Measurements from ENCODE around the gene TPCN2.

The TPCN2 gene

DNA sequence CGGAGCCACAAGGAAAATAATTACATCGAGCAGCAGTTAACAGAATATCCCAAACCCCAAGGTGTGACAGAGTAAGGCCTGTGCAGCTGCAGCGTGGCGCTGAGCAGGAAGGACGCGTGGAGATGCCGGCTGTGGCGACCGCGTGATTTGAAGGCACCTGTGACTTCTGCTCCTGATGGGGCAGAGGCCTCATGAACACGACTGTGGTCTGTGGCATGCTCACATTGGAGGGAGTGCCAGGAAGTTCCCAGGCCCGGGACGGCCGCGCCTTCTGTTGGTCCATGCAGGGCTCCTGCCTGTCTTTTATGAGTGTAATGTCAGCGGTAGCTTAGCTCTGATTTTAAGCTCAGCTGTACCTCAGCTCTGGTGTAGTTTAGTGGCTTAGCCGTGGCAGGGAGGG lies 50.4 kb downstream of the TPCN2 start:
- DNase-seq = no peak

DNA sequence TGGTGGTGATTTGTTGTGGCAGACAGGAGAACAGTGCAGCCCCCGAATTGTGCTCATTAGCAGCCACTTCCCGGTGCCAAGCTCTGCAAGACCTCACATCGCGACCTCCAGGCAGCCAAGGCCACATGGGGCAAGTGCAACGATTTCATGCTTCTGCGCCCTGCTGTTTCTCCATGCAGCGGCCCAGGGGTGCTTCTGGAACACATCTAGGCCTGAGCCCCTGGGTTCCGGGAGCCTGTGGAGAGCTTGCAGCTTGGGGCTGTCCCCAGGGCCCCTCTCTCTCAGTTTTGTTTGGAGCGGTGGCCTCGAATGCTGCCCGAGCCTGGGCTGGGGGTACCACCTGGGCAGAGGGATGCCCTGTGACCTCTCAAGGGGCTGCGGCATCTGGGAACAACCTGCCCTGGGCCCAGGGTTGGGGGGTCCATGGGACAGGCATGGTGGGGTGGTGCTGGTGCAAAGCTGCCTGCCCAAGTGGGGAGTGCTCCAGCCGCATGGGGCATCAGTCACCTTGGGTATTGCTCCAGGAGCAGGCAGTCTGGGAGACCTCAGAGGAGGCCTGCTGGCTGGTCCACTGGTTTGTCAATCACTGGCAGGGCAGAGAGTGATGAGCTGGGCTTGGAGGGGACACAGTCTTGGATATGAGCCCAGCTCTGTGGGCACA lies 51.9 kb downstream of the TPCN2 start:
- no peak for DNase-seq

DNA sequence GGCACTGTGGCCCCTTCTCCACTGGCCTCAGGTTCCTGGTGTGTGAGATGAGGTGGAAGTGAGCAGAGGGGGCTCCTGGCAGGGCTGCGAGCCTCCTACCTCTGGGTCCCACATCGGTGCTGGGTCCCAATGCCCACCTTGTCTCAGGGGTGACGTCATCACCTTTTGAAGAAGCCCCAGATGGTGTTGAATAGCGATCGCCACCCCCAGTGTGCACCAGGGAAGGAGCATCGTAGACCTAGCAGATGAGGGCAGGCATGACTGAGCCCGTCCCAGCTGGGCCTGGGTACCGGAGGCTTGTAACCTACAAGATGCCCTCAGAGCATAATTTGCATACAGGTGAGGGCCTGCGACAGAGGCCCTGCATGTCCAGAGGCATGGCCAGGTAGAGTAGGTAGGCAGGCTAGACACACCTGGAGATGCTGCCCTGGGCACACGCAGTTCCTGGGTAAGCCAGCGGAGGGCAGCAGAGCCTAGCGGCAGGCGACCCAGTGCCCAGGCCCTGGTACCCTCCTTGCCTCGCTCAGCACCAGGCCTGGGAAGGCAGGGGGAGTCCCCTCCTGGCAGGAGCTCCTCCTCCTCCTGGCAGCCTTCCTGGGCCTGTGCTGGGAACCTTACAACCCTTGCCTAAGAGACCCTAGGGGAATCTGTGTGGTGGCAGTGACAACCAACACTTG lies 52.5 kb downstream of the TPCN2 start:
- peak; percentile 9 to 37 for DNase-seq

- no peak for DNase-seq
Measured at GRCh38 chr11:69101792-69102695, 53.3 kb downstream of the TPCN2 start.

- DNase-seq = no peak
Measured at GRCh38 chr11:69102732-69103615, 54.2 kb downstream of the TPCN2 start.

- no peak for DNase-seq
Measured at GRCh38 chr11:69104212-69104855, 55.6 kb downstream of the TPCN2 start.

DNA sequence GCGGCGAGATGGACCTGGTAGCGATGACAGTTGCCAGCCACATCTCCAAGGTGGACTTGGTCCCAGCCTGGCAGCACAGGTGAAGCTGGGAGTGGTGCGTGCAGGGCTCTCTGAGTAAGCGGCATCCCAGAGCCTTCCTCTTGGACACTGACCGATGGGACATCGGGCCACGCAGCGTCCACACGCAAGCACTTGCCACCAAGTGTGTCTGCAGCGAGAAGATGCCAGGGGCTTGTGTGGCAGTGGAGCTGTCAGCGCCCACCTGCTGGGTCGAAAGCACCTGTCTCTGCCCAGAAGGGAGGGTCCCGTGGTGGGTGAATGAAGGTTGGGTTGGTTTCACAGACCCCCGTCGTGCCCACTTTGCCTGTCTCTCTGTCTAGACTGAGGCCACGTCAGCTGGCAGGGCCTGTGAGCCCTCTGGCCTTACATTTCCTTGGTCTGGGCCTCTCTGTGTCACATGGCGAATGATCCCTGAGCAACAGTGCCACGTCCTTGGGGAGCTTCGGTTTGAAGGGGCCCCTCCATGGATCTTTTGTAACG lies 56.2 kb downstream of the TPCN2 start:
- no peak for DNase-seq

DNA sequence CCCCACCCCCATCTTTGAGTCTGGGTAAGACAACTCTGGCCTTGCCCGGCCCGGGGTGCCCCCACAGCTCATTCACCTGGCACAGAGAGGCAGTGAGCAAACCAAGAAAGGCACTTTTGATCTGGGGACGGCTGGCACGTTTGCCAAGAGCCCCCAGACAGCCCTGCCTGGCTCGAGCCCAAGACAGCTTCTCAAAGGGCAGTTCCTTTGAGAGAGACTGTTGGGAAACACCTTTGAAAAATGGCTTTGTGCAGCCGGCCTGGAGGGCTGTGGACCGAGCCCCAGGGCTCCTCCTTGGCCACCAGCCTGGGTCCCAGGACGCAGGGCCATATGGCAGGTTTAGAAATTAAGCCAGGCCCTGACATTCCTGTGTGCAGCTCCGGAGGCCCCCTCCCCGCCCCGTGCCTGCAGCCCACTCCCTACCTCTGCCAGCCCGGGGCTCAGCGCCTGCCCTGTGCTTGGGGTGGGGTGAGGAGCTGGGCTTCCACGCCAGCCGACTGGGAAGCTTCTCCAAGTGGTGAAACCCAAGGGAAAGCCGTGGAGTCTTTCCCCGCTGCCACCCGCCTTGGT lies 56.8 kb downstream of the TPCN2 start:
- DNase-seq = no peak

DNA sequence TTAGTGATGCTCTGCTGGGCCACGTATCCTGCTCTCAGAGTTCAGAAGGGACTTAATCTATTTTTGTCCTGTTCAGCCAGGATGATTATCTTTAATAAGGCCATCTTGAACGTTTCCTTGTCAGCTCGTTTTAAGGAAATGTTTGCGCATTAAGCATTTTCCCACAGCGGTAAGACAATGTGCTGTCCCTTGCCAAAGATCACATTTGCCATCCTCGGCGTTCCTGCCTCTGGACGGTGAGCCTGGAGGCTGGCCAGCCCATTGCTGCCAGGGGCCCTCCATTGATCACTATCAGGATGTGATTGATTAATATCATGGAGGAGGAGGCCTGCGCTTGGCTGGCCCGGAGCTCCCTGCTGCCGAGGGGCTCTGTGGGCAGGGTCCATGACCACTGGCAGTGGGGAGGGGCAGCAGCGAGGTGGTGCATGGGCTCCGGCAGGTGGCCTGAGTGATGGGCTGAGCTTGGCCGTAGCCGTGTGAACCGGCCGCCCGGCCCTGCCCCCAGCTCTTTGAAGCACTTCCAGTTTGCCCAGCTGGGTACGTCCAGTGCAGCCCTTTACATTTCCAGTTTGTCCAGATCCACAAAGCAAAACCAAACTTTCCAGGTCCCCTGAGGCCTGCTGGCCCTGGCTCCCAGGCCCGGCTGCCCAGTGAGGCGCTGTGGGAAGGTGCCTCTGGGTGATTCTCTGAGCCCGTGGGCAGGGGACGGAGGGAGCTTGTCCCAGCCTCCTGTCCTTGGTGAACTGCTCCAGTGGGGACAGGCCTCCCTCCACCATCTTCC lies 57.5 kb downstream of the TPCN2 start:
- no peak for DNase-seq

GRCh38 chr11:69107413-69107812 lies 58.7 kb downstream of the TPCN2 start:
- no peak for DNase-seq

- no peak for DNase-seq
Measured at GRCh38 chr11:69108030-69108429, 59.3 kb downstream of the TPCN2 start.

DNA sequence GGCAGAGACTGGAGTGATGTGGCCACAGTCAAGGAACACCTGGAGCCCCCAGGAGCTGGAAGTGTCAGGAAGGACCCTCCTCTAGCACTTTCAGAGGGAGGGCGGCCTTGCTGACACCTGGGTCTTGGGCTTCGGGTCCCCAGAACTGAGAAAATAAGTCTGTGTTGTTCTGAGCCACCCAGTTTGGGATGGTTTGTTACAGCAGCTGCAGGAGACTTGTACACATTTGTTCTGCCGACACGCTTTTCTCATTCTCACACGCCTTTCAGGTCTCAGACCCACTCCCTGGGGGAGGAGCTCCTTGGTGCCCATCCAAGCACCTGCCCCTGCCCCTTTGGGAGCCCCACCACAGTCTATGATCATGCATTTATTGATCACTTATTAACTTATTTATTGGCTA lies 59.8 kb downstream of the TPCN2 start:
- DNase-seq = no peak

- DNase-seq = no peak
Measured at GRCh38 chr11:69109101-69109500, 60.4 kb downstream of the TPCN2 start.

GRCh38 chr11:69110451-69110850 lies 61.7 kb downstream of the TPCN2 start:
- DNase-seq = no peak

GRCh38 chr11:69111624-69112542 lies 63.2 kb downstream of the TPCN2 start:
- no peak for DNase-seq

DNA sequence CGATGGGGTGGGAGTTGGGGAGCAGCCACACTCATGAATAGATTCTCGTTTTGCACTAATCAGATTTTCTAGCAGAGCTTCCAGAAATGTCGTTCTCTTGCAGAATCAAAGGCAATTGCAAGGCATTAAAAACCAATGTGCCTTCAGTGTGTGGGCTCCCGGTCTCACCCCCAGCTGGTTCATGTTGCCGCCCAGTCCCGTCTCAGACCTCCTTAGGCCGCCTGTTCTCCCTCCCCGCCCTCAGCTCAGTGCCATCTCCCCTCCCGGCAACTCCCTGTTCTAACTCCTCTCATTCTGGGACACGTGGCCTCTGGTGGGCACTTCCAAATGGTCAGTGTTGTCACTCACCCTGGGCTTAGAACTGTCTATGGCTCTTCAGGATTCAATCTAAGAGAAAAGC lies 64.5 kb downstream of the TPCN2 start:
- DNase-seq = no peak

DNA sequence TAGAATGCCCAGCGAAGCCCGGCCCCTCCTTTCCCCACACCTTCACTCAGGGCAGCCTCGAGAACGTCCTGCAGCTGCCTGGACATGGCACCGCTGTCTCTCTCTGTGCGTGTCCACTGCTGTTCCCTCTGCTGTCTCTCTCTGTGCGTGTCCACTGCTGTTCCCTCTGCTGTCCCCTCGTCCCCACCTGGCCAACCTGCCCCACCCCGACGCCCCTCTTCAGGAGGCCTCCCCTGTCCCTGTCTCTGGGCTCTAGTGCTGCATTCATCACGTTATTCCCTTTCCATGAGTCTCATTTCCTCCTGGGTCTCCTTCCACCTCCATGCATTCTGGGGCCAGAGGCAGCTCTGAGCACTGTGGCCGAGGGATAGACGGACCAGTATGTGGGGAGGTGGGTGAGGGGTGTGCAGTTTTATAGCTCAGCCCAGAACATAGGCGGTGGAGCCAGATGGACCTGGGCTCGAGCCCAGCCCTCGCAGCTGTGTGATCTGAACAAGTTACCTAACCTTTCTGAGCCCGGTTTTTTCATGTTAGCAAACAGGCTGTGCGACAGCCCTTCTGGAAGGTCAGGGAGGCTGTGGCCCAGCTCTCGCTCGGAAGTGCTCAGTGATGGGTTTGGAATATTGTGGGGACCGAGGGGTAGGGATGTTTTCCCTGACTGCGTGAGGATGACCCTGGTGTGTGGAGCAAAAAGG lies 65.1 kb downstream of the TPCN2 start:
- no peak for DNase-seq

- DNase-seq = no peak
Measured at GRCh38 chr11:69114362-69114761, 65.6 kb downstream of the TPCN2 start.

Data from AML-193 (cell line).